Lower leg skin (tissue), 3 donors: ENCODE data around the gene SMC2.

ENCODE experiments used
- CTCF ChIP-seq, 3 donors: fragments of 450-650 bp; IDR thresholded peaks; one replicate each; pipeline ENCODE4 v1.5.1; 2016; ENCODE audit warnings: antibody characterized with exemption in 3 of 3, mild to moderate bottlenecking in 3 of 3, moderate library complexity in 2 of 3
- POLR2A ChIP-seq, 2 donors: fragments of 450-650 bp; IDR thresholded peaks; one replicate each; pipeline ENCODE4 v1.6.1; 2016 to 2017; ENCODE audit warnings: antibody characterized with exemption in 2 of 2, mild to moderate bottlenecking in 1 of 2, moderate library complexity in 1 of 2

DNA sequence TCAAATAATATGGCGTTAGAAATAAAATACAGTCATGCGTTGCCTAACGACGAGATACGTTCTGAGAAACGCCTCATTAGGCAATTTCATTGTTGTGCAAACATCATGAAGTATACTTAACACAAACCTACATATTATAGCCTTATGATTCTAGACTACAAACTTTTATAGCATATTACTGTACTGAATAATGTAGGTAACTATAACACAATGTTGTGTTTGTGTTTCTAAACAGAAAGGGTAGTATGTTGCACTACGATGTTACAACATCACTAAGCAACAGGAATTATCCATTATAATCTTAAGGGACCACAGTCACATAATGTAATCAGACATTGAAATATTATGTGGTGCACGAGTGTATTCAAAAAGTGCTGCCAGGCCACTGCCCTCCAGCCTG, 3.0 kb upstream of the SMC2 start:
- TF ChIP-seq CTCF (IDR thresholded peaks at IDR 0.05), result no peak
- no peak for TF ChIP-seq POLR2A (IDR thresholded peaks at IDR 0.05)
